GM19324 (cell line): Measurements from ENCODE around the gene ARHGAP12.

Source experiments
- ATAC-seq: cut with Tn5 transposase; IDR thresholded peaks from one replicate; pipeline ENCODE4 v1.9.1; 2021; ENCODE audit warnings: mild to moderate bottlenecking, moderate library complexity; ENCODE audit not compliant: unreplicated experiment, low FRiP score

ARHGAP12 gene

DNA sequence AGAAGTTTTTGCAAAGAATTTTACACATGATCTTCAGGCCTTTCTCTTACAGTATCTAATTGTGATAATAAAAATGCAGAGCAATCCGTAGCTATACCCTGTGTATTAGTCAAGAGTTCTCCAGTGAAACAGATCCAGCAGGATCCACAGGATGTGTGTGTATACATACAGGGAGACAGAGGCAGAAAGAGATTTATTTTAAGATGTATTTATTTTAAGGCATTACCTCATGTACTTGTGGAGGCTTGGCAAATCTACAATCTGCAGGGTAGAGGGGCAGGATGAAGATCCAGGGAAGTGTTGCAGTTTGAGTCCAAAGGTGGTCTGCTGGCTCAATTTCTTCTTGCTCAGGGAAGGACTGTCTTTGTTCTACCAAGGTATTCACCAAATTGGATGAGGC, 41.7 kb downstream of the ARHGAP12 start:
- no peak for ATAC-seq

DNA sequence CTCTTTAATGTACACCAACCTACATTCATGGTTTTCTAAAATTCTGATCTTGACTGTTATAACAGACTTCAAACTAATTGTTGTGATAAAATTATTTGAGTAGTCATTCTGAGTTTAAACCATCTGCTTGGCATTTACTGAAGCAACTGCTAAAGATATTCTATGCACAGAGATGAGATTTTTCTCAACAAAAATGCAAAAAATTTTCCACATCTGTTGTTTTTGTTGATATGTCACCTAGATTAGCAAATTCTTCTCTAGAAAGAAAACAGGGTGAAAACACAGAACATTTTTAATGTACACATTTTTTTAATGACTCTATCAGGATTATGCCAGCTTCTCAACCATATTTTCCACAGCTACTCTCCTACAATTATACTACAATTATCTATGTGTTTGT, 42.7 kb downstream of the ARHGAP12 start:
- ATAC-seq, result no peak

DNA sequence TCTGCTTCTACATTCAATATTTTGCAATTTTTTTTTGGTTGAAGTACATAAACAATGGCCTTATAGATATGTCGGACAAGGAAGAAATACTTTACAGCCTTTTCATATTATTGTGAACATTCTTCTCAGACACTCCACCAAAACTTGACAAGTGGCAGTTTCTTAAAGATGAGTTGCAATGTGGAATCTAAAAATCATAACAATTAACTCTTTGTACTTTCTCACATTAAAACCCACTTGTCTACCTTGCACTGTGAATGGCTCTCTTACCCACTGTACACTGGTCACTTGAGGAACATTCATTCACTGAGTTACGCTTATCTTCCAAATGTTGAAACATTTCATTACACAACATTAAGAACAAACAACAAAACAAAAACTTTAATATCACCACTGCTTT, 44.2 kb downstream of the ARHGAP12 start:
- ATAC-seq, result no peak

- no peak for ATAC-seq
These were observed 45.2 kb downstream of the ARHGAP12 start for GRCh38 chr10:31883397-31883796.

GRCh38 chr10:31878486-31878885, 50.1 kb downstream of the ARHGAP12 start:
- ATAC-seq, result no peak

GRCh38 chr10:31876652-31877352, 51.8 kb downstream of the ARHGAP12 start:
- ATAC-seq, result no peak

GRCh38 chr10:31875608-31876007, 53.0 kb downstream of the ARHGAP12 start:
- ATAC-seq, result no peak

GRCh38 chr10:31873724-31874123, 54.9 kb downstream of the ARHGAP12 start:
- ATAC-seq, result no peak

- no peak for ATAC-seq
These were observed 57.2 kb downstream of the ARHGAP12 start for GRCh38 chr10:31871266-31872065.

DNA sequence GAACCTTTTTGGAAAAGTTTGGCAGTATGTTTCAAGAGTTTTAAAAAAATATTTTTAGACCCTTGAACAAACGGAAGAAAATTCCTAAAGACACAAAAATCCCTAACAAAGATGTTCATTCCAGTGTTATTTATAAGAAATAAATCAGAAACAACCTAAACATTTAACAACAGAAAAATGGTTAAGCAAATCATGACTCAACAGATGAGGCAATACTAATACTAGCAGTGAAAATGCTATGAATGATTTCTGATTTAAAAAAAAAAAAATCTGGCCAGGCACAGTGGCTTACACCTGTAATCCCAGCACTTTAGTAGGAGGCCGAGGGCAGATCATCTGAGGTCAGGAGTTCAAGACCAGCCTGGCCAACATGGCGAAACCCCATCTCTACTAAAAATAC, 61.0 kb downstream of the ARHGAP12 start:
- no peak for ATAC-seq

DNA sequence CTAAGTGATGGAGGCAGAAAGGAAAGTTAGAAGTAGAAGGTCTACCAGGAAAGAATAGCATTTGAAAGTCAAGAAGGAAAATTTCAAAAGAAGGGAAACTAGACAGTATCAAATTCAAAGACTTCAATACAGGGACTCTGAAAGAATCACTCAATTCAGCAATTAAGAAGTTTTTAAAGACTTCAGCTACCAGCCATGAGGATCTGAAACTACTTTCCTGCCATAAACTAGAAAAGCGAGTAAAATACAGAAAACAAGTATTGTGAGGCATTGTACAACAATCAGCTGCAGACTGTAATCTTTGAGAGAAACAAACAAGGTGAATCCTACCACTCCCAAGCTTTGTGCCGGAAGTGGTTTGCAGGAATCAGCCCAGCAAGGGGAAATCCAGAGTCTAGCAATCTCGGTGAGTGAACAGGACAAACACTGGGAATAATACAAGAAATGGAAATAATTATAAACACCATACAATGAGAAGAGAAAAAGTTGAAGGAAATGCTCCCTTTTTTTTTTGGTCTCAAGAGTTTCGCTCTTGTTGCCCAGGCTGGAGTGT, 62.4 kb downstream of the ARHGAP12 start:
- no peak for ATAC-seq

DNA sequence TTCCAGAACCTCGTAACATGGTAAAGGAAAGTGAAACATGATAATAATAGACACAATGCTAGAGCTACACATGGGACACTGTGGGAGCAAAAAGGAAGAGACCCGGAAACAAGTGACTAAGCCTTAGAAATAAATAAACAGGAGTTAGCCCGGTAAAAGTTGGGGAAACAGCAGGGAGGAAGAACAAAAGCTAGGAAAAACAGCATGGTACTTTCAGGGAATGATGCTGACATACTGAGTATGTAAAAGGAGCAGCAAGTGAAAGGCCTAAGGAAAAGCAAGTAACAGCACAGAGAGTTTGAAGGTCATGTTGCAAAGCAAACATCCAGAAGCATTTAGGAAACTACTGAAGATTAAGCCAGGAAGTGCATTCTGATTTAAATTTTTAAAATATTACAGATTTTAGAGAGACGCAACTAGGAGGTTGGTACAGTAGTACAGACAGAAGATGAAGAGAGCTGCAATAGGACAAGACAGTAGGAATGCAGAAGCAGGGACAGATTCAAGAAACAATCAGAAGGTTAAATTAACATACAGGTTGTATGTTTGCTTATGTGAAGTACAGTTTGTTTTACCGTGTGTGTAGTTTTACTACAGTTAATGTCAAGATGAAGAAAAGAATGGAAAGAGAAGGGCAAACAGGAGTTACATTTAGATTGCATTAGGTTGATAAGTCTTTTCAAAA, 63.7 kb downstream of the ARHGAP12 start:
- no peak for ATAC-seq

- no peak for ATAC-seq
These were observed 73.6 kb downstream of the ARHGAP12 start for GRCh38 chr10:31855033-31855432.

DNA sequence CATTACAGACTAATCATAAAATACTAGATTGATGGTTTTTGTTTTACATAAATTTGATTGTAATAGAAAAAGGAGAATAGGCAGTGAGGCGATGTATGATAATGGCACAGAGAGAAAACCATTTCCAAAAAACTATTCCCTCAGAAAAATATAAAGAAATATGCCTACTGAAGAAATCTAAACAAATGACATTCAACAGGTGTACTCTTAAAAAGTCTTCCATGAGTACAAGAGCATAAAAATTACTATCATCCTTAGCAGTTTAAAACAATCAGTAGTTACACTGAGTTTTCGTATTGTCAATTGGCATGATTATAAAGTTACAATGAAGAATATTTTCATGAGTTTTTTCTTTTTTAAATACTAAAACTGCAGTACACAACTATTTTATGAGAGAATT, 75.0 kb downstream of the ARHGAP12 start:
- ATAC-seq, result no peak

DNA sequence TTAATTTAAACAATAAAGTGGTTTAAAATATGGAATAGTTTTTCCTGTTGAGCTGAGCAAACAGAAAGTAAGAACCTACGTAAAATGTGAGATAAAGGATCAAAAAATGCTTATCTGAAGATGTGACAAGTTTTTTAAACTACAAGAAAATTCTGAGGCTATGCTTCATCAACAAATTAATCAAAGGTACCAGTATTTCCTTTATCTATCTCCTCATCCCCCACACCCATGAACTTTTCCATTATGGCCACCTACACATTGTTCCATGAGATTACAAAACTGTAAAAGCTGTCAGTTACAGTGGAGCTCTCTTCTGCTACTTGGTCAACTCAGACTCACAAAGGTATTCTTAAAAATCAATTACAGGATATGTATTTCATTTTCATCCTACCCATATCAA, 77.4 kb downstream of the ARHGAP12 start:
- ATAC-seq, result no peak

GRCh38 chr10:31847515-31847914, 81.1 kb downstream of the ARHGAP12 start:
- ATAC-seq, result no peak

- no peak for ATAC-seq
These were observed 89.9 kb downstream of the ARHGAP12 start for GRCh38 chr10:31838709-31839108.

GRCh38 chr10:31838065-31838464, 90.6 kb downstream of the ARHGAP12 start:
- ATAC-seq, result no peak

GRCh38 chr10:31836569-31837406, 91.8 kb downstream of the ARHGAP12 start:
- ATAC-seq, result no peak

DNA sequence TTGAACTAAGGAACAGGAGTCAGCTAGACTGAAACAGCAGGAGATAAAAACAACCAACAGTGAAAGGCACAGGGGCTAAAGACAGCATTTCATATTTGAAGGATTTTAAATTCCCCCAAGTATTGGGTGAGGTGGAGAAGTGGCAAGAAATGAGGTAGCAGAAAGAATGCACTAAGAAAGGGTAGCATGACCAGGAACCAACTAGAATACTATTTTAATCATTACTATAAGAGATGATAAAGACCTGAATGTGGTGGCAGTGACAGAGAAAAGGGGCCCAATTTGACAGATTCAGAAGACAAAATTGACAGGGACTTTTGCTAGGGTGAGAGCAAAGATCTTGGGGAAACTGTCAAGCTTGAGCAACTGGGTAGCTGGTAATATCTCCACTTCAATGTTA, 94.9 kb downstream of the ARHGAP12 start:
- no peak for ATAC-seq
